Transverse colon (tissue), 4 donors: ENCODE measurements around the gene PRKCA. TPM values are rescaled to one million over a fixed set of nuclear protein-coding genes. Genes with fewer than 3 reads are reported as not detected.

Source experiments
- DNase-seq: peaks from one replicate; pipeline ENCODE4 v3.0.0-alpha.2; 2019
- H3K27ac ChIP-seq, 4 donors: fragments of 200-600 bp; sonication (generic); 2 replicates each; pipeline ENCODE4 v1.5.1; 2016 to 2018; ENCODE audit warnings: inconsistent platforms in 4 of 4
- H3K27me3 ChIP-seq: fragments of 200-600 bp; sonication (generic); 2 replicates; pipeline ENCODE4 v1.5.1; 2017; ENCODE audit warnings: inconsistent platforms
- H3K36me3 ChIP-seq, 4 donors: fragments of 200-600 bp; sonication (generic); 2 replicates each; pipeline ENCODE4 v1.5.1; 2017 to 2019; ENCODE audit warnings: inconsistent platforms in 4 of 4
- H3K4me1 ChIP-seq, 4 donors: fragments of 200-600 bp; sonication (generic); 2 replicates each; pipeline ENCODE4 v1.5.1; 2017 to 2020; ENCODE audit warnings: inconsistent platforms in 4 of 4
- H3K4me3 ChIP-seq, 4 donors: fragments of 200-600 bp; sonication (generic); 1 replicate in 1 of 4; 2 replicates in 3 of 4; pipeline versions ENCODE4 v1.5.1 to v1.6.1; 2017 to 2019; ENCODE audit warnings: inconsistent platforms in 4 of 4
- H3K9me3 ChIP-seq, 2 donors: fragments of 200-600 bp; sonication (generic); 2 replicates each; pipeline ENCODE4 v1.5.1; 2017 to 2019; ENCODE audit warnings: inconsistent platforms in 2 of 2
- EP300 ChIP-seq: sonication (generic); formaldehyde crosslinking; IDR thresholded peaks from one replicate; pipeline ENCODE4 v1.6.1; 2017; ENCODE audit warnings: antibody characterized with exemption, low read depth
- POLR2A ChIP-seq: fragments of 450-650 bp; IDR thresholded peaks from one replicate; pipeline ENCODE4 v1.6.1; 2016; ENCODE audit warnings: antibody characterized with exemption, mild to moderate bottlenecking, moderate library complexity
- POLR2AphosphoS5 ChIP-seq, 3 donors: sonication (generic); formaldehyde crosslinking; IDR thresholded peaks; one replicate each; pipeline ENCODE4 v1.6.1; 2016; ENCODE audit warnings: antibody characterized with exemption in 3 of 3
- WGBS, 2 donors: methylation state at CpG; one replicate each; pipeline ENCODE4 v1.1.5; 2018; ENCODE audit warnings: low coverage in 1 of 2; 5-methylcytosine and 5-hydroxymethylcytosine counted together
- in situ Hi-C, 4 donors: fragments of 200-750 bp; cut with MboI; loops; one replicate each; pipeline versions ENCODE4 v1.15.0 to v1.15.1; 2017; ENCODE audit warnings: low sequenced_read_pairs in 3 of 4, low pct_ligation_motif_present in 1 of 4, low pct_unique_long_range_greater_than_20kb in 1 of 4
- intact Hi-C: fragments of 100-400 bp; cut with DNase I; formaldehyde crosslinking; loops from one replicate; pipeline ENCODE4 v1.15.1; 2023; ENCODE audit warnings: low total_unique reads
- total RNA-seq, 4 donors: library from RNA; depleted of rRNA; stranded (reverse); fragments of >200 nt; gene quantifications; one replicate each; pipeline ENCODE4 v1.1.0, GENCODE V29; 2016
- TF ChIP-seq, protein P1 (sequence below), 5 experiments: fragments of 200-600 bp in 3 of 5; fragments of 450-650 bp in 2 of 5; sonication (generic) in 3 of 5; IDR thresholded peaks; 1 replicate in 2 of 5; 2 replicates in 3 of 5; pipeline ENCODE4 v1.5.1; 2016 to 2017; ENCODE audit warnings: antibody characterized with exemption in 5 of 5, inconsistent platforms in 3 of 5, mild to moderate bottlenecking in 2 of 5, moderate library complexity in 1 of 5

The PRKCA gene
- total RNA-seq, 4 donors from 2014 or later, result 16.1 to 49.7 (median 31.7) TPM

DNA sequence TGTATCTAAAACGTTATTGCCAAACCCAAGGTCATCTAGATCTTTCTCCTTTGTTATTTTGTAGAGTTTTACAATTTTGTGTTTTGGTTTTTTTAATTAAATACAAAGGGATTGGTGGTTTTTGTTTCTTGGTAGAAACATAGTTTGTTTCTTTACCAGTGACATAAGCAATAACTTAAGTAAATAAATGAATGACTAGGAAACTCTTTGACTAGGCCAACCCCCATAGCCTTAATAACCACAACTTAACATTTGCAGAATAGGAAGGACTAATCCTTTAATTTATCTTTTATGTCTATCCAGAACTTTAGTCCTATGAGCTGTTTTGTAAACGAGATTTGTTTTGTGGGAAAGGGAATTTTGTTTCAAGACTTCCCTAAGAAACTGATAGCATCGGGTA lies 162.5 kb downstream of the PRKCA start:
- in situ Hi-C loops (no loop called here), intact Hi-C loops (no loop called here)
- no peak overlapping the region for H3K4me3 ChIP-seq
- WGBS, 2 donors, result 69 to 70% methylated on average over 3 of the region's 3 CpGs
- H3K27me3 ChIP-seq, result no peaks in the 10 kb centered on the region
- TF ChIP-seq POLR2AphosphoS5 (IDR thresholded peaks at IDR 0.05) (no peak), POLR2A (no peak), EP300 (no peak)
- TF ChIP-seq, protein P1, sequence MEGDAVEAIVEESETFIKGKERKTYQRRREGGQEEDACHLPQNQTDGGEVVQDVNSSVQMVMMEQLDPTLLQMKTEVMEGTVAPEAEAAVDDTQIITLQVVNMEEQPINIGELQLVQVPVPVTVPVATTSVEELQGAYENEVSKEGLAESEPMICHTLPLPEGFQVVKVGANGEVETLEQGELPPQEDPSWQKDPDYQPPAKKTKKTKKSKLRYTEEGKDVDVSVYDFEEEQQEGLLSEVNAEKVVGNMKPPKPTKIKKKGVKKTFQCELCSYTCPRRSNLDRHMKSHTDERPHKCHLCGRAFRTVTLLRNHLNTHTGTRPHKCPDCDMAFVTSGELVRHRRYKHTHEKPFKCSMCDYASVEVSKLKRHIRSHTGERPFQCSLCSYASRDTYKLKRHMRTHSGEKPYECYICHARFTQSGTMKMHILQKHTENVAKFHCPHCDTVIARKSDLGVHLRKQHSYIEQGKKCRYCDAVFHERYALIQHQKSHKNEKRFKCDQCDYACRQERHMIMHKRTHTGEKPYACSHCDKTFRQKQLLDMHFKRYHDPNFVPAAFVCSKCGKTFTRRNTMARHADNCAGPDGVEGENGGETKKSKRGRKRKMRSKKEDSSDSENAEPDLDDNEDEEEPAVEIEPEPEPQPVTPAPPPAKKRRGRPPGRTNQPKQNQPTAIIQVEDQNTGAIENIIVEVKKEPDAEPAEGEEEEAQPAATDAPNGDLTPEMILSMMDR (IDR thresholded peaks at IDR 0.05), result no peak
- DNase-seq, result no peak
- peak overlapping the region in 3 of 4 donors; percentile 18 to 74 (median 68) for H3K27ac ChIP-seq
- no peaks in the 10 kb centered on the region for H3K36me3 ChIP-seq
- peaks cover 23 to 77% (median 61%) of the 10 kb centered on the region in 4 donors for H3K4me1 ChIP-seq
- H3K9me3 ChIP-seq, result no peaks in the 10 kb centered on the region

DNA sequence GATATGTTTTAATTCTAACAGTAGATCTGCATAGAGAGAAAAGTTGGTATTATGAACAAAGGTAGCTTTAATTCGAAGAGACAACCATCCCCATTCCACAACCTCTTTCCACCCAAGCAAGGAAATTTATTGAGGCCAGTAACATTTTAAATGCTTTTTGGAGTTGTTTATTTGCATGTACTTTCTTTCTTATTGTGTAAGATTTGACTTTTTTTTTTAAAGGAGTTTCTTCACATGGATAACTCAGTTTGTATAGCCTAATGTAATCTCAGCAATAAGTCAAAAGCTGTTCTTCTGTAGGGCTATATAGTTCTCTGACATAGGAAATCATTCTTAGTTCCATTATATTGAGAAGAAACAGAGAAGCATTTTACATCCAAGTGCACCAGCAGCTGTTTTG lies 163.3 kb downstream of the PRKCA start:
- H3K4me1 ChIP-seq, result peaks cover 23 to 73% (median 56%) of the 10 kb centered on the region in 4 donors
- H3K9me3 ChIP-seq, result no peaks in the 10 kb centered on the region
- WGBS, 2 donors, result 74% methylated on average over 1 of the region's 1 CpG; no CpG with 5 or more reads in 1 of the 2 donors
- in situ Hi-C loops, result no loop called here
- intact Hi-C loops, result no loop called here
- H3K27me3 ChIP-seq, result no peaks in the 10 kb centered on the region
- no peak overlapping the region for H3K4me3 ChIP-seq
- peak overlapping the region; percentile 54 to 74 (median 66) for H3K27ac ChIP-seq
- TF ChIP-seq, protein P1 (IDR thresholded peaks at IDR 0.05), result no peak
- TF ChIP-seq POLR2AphosphoS5 (IDR thresholded peaks at IDR 0.05), result peak in 1 of 3 donors; percentile 31
- H3K36me3 ChIP-seq, result no peaks in the 10 kb centered on the region
- DNase-seq, result no peak

DNA sequence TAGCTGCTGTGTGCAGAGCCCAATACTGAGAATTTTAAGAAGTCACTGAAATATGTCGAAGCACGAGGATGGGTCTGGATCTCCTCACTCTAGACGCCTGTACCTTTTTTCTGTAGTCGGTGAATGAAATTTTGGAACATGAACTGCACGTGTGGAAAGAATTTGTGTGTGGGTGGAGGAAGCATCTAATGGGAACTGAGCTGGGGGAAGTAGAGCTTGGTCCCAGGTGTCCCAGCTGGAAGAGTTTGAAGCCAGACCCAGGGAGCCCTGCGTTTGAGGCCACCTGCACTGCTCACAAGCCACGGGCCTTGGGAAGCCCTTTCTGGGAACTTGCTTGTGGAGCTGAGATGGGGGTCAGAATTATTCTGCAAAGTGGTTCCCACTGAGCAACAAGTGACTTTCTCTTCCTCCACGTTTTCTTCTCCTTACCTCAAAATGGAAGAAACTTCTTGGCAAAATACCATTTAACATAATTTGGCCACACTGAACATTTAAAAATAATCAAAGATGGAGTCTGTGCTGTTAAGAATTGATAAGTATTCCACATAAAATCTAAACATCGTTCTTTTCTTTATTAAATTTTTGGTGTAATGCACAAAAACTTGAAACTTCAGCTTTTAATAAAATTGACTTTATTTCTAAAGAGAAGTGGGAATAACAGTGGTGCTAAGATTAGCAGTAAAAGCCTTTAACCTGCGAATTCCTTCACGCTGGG lies 163.8 kb downstream of the PRKCA start:
- in situ Hi-C loops (no loop called here), intact Hi-C loops (no loop called here)
- peaks cover 23 to 74% (median 56%) of the 10 kb centered on the region in 4 donors for H3K4me1 ChIP-seq
- no peaks in the 10 kb centered on the region for H3K36me3 ChIP-seq
- WGBS, 2 donors, result 69 to 84% methylated on average over 4 to 11 of the region's 11 CpGs
- no peaks in the 10 kb centered on the region for H3K9me3 ChIP-seq
- H3K4me3 ChIP-seq, result no peak overlapping the region
- H3K27ac ChIP-seq, result peak overlapping the region; percentile 54 to 74 (median 66)
- H3K27me3 ChIP-seq, result no peaks in the 10 kb centered on the region
- no peak for DNase-seq
- TF ChIP-seq, protein P1 (IDR thresholded peaks at IDR 0.05), result no peak
- TF ChIP-seq POLR2AphosphoS5 (IDR thresholded peaks at IDR 0.05) (peak in 1 of 3 donors; percentile 16), EP300 (no peak), POLR2A (no peak)

GRCh38 chr17:66466840-66467367 lies 164.5 kb downstream of the PRKCA start:
- in situ Hi-C loops, result no loop called here
- Histone ChIP-seq H3K27ac (peak overlapping the region; percentile 54 to 74 (median 66)), H3K9me3 (no peaks in the 10 kb centered on the region), H3K4me3 (no peak overlapping the region), H3K4me1 (peaks cover 23 to 74% (median 54%) of the 10 kb centered on the region in 4 donors), H3K27me3 (no peaks in the 10 kb centered on the region), H3K36me3 (no peaks in the 10 kb centered on the region)
- TF ChIP-seq POLR2AphosphoS5 (IDR thresholded peaks at IDR 0.05) (peak; percentile 58 to 72 (median 62)), POLR2A (no peak)
- DNase-seq, result peak; percentile 22
- intact Hi-C loops, result no loop called here
- 44 to 57% methylated on average over 3 to 7 of the region's 7 CpGs for WGBS, 2 donors
